ENCODE data around the gene PLBD2. TPM values are rescaled to one million over a fixed set of nuclear protein-coding genes. Genes with fewer than 3 reads are reported as not detected.

Gene PLBD2
- total and polyA plus RNA-seq, 2 donors (not counting 1 experiment from before 2014, with no cell fraction given) = 11.9 to 35.5 TPM

GRCh38 chr12:113401066-113402000 is 42.9 kb downstream of the PLBD2 start:
- no peaks in the 10 kb centered on the region for H4K20me1 ChIP-seq (ENCODE audit: control insufficient read depth, extremely low read depth, insufficient read depth, low read length)
- no peak overlapping the region for H2AFZ ChIP-seq (ENCODE audit: low read length)

GRCh38 chr12:113402586-113403260 is 44.3 kb downstream of the PLBD2 start:
- no peaks in the 10 kb centered on the region for H3K9me3 ChIP-seq (ENCODE audit: control insufficient read depth, insufficient read depth, low read depth, low read length)

More at GRCh38 chr12:113401066-113402000, 42.9 kb downstream of the PLBD2 start:
- H3K27ac ChIP-seq (ENCODE audit: insufficient read depth, low read length) = no peak overlapping the region
- H3K4me3 ChIP-seq (replicated peaks in 1 of 4; ENCODE audit: control extremely low read depth in 1 of 4, insufficient read depth in 1 of 4, low read depth in 3 of 4, low read length in 4 of 4) = no peak overlapping the region
- H3K9me3 ChIP-seq (ENCODE audit: control insufficient read depth, insufficient read depth, low read depth, low read length) = no peaks in the 10 kb centered on the region
- no peaks in the 10 kb centered on the region for H3K36me3 ChIP-seq (ENCODE audit: control insufficient read depth, insufficient read depth, low read length)
- peaks cover 3% of the 10 kb centered on the region for H3K27me3 ChIP-seq (ENCODE audit: control insufficient read depth, insufficient read depth, low read length)
- TF ChIP-seq EZH2 (IDR thresholded peaks at IDR 0.05; ENCODE audit: low read length, missing control alignments) = no peak
- TF ChIP-seq CTCF (conservative IDR thresholded peaks at IDR 0.05 in 1 of 2, IDR thresholded peaks at IDR 0.05 in 1 of 2; ENCODE audit: low read depth in 1 of 2, low read length in 2 of 2) = no peak
- no peaks in the 10 kb centered on the region for H3K79me2 ChIP-seq (ENCODE audit: control insufficient read depth, insufficient read depth, low read length)
- H3K4me1 ChIP-seq (ENCODE audit: control insufficient read depth, extremely low read depth, insufficient read depth, low read length) = no peaks in the 10 kb centered on the region
- no peak for DNase-seq (ENCODE audit: low read depth in 2 of 2)
- H3K9ac ChIP-seq (ENCODE audit: insufficient read depth, low read length) = no peak overlapping the region
- no peak overlapping the region for H3K4me2 ChIP-seq (ENCODE audit: extremely low read depth, insufficient read depth, low read length)

More at GRCh38 chr12:113402586-113403260, 44.3 kb downstream of the PLBD2 start:
- Histone ChIP-seq H3K79me2 (ENCODE audit: control insufficient read depth, insufficient read depth, low read length) (no peaks in the 10 kb centered on the region), H3K27me3 (ENCODE audit: control insufficient read depth, insufficient read depth, low read length) (no peaks in the 10 kb centered on the region), H3K36me3 (ENCODE audit: control insufficient read depth, insufficient read depth, low read length) (no peaks in the 10 kb centered on the region), H3K4me3 (replicated peaks in 1 of 4; ENCODE audit: control extremely low read depth in 1 of 4, insufficient read depth in 1 of 4, low read depth in 3 of 4, low read length in 4 of 4) (no peak overlapping the region), H3K27ac (ENCODE audit: insufficient read depth, low read length) (no peak overlapping the region), H3K4me2 (ENCODE audit: extremely low read depth, insufficient read depth, low read length) (no peak overlapping the region), H3K4me1 (ENCODE audit: control insufficient read depth, extremely low read depth, insufficient read depth, low read length) (no peaks in the 10 kb centered on the region), H4K20me1 (ENCODE audit: control insufficient read depth, extremely low read depth, insufficient read depth, low read length) (no peaks in the 10 kb centered on the region), H3K9ac (ENCODE audit: insufficient read depth, low read length) (no peak overlapping the region), H2AFZ (ENCODE audit: low read length) (no peak overlapping the region)
- no peak for TF ChIP-seq EZH2 (IDR thresholded peaks at IDR 0.05; ENCODE audit: low read length, missing control alignments)
- TF ChIP-seq CTCF (conservative IDR thresholded peaks at IDR 0.05 in 1 of 2, IDR thresholded peaks at IDR 0.05 in 1 of 2; ENCODE audit: low read depth in 1 of 2, low read length in 2 of 2) = no peak
- DNase-seq (ENCODE audit: low read depth in 2 of 2) = no peak
